Inflammatory macrophage treated with lipopolysaccharide for 4 hours (primary cell): ENCODE measurements around the gene PPP1R9B.
A peak's percentile ranks its signal among the peaks of the same experiment; 100 is the strongest.

Experiments
- DNase-seq: peaks from one replicate; pipeline ENCODE4 v3.0.0-alpha.2; 2020

Gene PPP1R9B

GRCh38 chr17:50171371-50172071 lies 21.0 kb upstream of the PPP1R9B start:
- no peak for DNase-seq

DNA sequence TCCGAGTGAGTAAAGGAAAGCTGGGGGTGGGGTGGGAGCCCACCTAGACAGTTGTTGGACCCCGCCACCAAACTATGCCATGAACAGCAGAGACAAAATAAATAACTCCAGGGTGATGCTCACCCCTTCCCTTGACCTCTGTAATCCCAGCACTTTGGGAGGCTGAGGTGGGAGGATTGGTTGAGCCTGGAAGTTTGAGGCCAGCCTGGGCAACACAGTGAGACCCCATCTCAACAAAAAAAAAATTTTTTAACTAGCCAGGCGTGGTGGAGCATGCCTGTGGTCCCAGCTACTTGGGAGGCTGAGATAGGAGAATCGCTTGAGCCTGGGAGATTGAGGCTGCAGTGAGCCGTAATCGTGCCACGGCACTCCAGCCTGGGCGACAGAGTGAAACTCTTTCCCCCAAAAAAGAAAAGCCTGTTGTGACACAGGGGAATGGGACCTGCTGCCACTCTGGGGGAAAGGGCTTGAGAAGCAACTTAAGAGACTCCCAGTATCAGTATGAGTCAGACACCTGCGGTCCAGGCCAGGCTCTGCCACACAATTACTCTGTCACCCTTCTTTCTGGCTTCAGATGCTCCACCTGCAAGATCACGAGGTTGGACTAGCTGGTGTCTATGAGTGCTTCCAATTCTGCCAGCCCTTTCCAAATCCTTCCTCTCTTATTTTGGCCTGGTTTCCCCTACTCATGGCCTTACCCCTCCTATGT lies 20.3 kb upstream of the PPP1R9B start:
- no peak for DNase-seq

DNA sequence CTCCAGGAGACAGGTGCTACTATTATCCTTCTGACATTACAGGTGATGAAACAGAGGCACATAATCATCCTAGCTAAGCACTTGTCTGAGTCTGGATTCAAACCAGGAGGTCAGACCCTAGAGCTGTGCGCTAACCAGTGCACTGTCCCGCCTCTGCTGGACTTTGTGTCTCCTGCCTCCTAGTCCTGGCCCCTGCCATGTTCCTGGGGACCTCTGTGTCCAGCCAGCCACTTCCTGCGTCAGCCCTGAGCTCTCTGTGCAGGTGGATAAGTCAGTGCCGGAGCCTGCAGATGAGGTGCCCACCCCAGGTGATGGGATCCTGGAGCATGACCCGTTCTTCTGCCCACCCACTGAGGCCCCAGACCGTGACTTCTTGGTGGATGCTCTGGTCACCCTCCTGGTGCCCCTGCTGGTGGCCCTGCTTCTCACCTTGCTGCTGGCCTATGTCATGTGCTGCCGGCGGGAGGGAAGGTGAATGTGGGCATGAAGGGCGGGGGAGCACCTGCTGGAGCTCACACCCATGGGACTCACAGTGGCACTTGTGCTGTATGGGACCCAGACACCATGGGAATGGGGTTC lies 19.5 kb upstream of the PPP1R9B start:
- DNase-seq: no peak

DNA sequence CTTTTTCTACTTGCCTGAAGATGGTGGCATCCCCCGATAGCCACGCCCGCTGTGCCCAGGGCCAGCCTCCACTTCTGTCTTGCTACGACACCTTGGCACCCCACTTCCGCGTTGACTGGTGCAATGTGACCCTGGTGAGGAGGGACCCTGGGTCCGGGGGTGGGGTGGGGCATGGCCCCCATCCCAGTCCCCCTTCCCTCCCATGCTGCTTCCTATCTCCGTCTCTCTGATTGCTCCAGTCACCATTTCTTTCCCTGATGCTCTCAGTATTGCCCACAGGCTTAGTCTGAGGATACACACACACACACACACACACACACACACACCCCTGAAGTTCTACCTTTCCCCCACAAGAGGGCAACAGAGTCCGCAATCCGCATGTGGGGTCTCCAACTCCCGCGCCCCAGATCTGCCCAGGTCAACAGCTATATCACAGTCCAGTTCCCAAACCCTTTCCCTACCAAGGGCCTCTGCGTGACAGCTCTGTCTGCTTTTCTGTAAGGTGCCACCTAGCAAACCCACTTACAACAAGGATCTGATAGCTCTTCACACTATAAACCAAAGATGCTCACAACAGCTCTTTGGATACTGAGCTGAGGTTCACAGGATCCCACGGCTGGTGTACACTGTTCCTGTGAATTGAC lies 18.8 kb upstream of the PPP1R9B start:
- DNase-seq: peak; percentile 53

DNA sequence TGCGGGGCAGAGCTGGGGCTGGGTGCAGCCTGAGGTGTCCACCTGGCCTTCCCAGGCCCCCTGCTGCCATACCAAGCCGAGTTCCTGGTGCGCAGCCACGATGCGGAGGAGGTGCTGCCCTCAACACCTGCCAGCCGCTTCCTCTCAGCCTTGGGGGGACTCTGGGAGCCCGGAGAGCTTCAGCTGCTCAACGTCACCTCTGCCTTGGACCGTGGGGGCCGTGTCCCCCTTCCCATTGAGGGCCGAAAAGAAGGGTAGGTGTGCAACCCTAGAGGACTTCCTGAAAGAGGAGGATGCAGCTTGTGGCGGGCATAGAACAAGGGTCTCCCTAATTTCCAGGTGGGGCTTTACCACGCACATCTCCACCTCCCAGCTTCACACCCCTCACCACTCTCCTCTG lies 17.8 kb upstream of the PPP1R9B start:
- DNase-seq: no peak

- no peak for DNase-seq
Measured at GRCh38 chr17:50167371-50167770, 16.9 kb upstream of the PPP1R9B start.

GRCh38 chr17:50166518-50167181 lies 16.2 kb upstream of the PPP1R9B start:
- DNase-seq: no peak

DNA sequence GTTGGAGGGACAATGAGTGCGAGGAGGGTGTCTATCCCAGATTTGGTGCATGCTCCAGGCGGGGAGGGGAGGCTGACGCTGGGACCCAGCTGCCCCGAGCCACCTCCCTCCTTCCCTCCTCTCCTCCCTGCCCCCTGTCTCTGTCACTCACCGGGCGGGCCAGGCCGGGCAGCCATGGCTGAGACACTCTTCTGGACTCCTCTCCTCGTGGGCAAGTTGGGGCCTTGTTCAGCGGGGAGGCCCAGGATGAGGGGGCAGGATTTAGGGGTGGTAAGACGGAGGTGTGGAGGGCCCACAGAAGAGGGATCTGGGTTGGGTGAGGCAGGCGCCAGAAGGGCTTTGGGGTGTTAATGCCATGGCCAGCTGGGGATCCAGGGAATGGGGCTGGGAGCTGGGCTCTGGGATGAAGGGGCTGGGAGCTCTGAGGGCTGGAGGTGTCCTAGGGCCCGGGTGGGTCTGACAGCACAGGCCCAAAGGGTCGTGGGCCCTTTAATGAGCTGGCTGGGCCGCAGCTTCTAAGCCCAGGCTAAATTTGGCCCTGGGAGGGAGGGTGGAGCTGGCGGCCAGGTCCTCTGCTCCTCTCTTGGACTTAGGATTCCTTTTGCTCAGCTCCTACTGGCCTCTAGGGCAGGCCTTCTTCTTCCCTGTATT lies 15.5 kb upstream of the PPP1R9B start, which contains the start of gene SGCA:
SGCA (plus strand) TSS at position 139 of the 651 bp plus-strand sequence; CDS start at position 175, 36 bp downstream.
- no peak for DNase-seq

GRCh38 chr17:50165466-50165865 lies 15.0 kb upstream of the PPP1R9B start:
- no peak for DNase-seq

DNA sequence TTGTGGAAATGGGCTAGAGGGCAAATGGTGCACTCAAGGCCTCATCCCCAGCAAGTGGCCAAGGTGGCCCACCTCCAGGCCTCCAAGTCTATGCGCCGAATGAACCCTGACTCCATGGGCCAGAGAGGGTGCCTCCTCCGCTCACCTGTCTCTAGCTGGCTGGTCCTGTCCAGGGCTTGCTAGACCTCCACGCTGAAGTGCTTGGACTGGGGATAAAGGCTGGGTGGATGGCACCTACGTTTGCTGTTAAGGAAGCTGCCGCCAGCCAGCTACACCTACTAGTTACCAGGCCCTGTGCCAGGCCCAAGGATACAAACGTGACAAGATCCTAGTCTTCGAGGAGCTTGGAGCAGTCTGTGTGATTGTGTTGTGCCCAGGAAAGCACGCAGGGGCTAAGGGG lies 14.6 kb upstream of the PPP1R9B start:
- no peak for DNase-seq

DNA sequence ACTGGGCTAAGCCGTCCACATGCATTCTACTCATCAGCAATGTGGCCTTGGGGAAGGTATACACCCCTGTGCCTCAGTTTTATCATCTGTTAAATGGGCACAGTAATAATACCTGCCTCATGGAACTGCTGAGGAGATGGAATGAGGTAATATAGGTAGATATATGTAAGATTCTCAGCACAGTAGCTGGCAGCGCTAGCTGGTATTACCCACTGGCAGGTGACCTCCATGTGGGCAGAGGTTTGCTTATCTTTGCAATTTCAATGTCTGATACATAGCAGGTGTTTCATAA lies 14.2 kb upstream of the PPP1R9B start:
- no peak for DNase-seq

- DNase-seq: peak; percentile 78
Measured at GRCh38 chr17:50163843-50164696, 13.6 kb upstream of the PPP1R9B start.

DNA sequence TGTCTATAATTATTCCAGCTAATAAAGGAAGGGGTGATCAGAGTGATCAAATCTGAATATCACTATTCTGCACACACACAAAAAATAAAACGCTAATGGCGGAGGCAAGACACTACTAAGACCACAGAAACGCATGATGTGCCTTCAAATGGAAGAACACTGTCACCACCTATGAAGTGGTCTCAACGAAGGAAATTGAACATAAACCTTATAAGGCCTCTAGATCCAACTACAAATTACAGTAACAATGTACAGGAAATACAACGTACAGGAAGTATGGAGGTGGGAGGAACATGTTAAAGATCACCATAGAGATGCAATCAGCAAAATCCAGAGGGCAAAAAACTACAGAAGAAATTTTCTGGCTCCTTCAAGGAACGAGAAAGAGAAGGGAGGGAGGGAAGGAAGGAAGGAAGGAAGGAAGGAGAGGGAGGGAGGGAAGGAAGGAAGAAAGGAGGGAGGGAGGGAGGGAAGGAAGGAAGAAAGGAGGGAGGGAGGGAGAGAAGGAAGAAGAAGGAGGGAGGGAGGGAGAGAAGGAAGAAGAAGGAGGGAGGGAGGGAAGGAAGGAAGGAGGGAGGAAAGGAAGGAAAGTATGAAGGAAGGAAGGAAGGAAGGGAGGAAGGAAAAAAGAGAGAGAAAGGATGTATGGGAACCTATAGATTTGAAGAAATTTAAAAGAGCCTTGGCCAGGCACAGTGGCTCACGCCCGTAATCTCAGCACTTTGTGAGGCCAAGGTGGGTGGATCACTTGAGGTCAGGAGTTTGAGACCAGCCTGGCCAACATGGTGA lies 12.2 kb upstream of the PPP1R9B start:
- DNase-seq: no peak

- DNase-seq: no peak
Measured at GRCh38 chr17:50161911-50162288, 11.4 kb upstream of the PPP1R9B start.

DNA sequence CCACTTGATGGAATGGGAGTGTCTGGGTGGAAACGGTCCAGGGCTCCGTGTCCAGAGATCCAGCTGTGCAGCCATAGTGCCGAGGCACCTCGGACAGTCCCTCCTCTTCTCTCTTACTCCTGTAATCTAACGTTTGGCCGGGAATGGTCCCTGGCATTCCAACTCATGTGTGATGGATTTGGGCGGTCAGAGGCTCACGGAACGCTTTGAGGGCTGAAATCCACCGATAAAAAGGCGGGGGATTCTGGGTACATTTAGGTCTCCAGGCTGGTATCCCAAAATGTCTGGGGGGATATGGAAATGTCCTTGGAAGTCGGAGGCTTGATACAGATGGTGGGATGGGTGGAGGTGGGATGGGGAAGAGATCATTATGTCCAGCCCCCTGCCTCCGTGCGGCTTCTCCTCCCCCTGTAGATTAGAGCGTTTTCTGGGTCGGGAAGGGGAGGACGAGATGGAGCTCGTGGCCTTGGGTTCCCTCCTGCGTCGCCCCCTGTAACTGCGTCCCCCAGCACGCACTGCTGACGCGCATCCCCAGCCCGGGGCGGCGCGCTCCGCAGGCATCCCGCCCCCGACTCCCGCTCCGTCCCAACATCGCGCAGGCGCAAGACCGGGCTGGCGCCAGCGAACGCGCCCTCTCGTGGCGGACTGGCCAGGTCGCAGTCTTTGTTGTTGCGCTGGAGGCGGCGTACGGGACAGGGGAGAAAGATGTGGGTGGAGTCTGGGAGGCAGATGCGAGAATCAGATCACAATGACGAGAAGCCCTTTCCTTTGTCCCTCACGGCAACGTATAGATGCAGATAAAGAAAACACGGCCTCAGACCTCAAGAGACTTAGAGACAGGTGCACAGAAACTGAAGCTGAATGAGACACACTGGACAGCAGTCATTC lies 10.8 kb upstream of the PPP1R9B start:
- DNase-seq: peak; percentile 84

- DNase-seq: no peak
Measured at GRCh38 chr17:50157891-50158290, 7.4 kb upstream of the PPP1R9B start.

DNA sequence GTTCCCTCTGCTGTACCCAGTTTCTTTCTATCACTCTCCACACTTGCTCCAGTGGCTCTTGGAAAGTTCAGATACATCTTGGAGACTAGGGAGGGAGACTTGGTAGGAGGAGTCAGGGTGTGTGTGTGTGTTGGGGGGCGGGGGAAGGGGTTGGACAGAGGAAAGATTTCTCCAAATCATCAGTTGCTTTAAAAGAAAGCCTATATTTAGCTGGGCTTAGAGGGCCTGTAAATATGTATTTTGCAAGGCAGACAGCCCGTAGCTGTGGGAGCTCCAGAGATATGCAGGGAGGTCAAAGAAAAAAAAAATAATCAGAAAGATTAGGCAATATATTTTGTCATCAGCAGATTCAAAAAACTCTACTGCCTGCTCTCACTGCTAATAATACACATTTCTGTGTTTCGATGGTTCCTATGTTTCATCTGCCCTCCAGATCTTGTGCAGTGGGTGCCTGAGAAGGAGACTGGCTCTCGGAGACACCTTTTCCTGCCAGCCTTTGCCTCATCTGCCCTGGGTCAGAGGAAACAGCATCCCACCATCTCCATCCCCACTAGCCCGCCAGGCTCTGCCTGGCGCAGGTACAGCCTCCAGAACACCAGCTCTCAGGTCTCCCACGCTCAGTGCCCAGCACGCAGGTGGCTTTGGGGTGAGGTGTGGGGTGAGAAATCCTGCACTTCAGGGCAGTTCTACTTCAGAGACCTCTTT lies 4.8 kb upstream of the PPP1R9B start:
- no peak for DNase-seq

DNA sequence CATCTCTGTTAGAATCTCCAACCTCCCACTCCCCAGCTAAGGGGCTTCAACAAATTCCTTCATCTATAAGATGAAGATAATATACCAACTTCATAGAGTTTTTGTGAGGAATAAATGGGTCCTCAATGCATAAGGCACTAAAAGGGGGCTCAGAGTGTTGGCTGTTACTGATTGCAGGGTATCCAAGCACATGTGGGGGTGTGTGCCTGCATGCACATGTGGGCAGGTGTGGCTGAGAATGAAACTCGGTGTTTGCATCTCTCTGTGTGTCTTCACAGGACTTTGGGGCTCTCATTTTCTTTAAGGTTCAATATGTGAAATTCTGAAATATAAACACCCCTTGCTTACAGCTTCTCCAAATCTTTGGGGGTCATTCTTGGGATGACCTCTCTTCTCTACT lies 4.1 kb upstream of the PPP1R9B start:
- no peak for DNase-seq
